Vagina (tissue), 2 donors: ENCODE results near the gene KLHL25.

Experiments
- POLR2A ChIP-seq, 2 donors: fragments of 450-650 bp; IDR thresholded peaks; one replicate each; pipeline ENCODE4 v1.6.1; 2017; ENCODE audit warnings: antibody characterized with exemption in 2 of 2, mild to moderate bottlenecking in 2 of 2, moderate library complexity in 2 of 2
- POLR2AphosphoS5 ChIP-seq, 2 donors: sonication (generic); formaldehyde crosslinking; IDR thresholded peaks; one replicate each; pipeline ENCODE4 v1.9.0; 2017; ENCODE audit warnings: antibody characterized with exemption in 2 of 2, mild to moderate bottlenecking in 2 of 2, low read depth in 1 of 2; ENCODE audit not compliant: insufficient read depth in 1 of 2
- TF ChIP-seq, protein P1 (sequence below), 3 experiments: fragments of 450-650 bp in 2 of 3; fragments of 200-600 bp in 1 of 3; sonication (generic) in 1 of 3; IDR thresholded peaks; one replicate each; pipeline ENCODE4 v1.5.1; 2017 to 2019; ENCODE audit warnings: antibody characterized with exemption in 3 of 3, mild to moderate bottlenecking in 2 of 3, moderate library complexity in 2 of 3

DNA sequence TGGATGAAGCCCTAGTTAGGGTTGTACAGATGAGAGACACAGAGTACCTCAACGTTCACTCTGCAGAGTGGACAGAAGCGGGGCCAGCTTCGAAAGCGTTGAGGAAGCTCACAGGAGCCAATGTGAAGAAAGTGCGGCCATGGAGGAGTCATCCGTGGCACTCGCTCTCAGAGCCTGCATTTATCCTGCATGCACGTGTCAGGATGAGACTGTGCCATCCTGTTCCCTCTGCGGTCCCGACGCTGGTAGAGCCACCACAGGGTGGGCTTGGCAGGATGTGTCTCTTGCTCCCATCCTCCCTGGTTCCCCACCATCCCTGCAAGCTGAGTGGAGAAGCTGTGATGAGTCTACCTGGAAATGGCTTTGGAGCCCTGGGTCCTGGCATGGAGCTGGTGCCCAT is 39.3 kb downstream of the KLHL25 start:
- TF ChIP-seq POLR2AphosphoS5 (IDR thresholded peaks at IDR 0.05; ENCODE audit: insufficient read depth in 1 of 2, low read depth in 1 of 2) (no peak), POLR2A (IDR thresholded peaks at IDR 0.05) (no peak)
- TF ChIP-seq, protein P1, sequence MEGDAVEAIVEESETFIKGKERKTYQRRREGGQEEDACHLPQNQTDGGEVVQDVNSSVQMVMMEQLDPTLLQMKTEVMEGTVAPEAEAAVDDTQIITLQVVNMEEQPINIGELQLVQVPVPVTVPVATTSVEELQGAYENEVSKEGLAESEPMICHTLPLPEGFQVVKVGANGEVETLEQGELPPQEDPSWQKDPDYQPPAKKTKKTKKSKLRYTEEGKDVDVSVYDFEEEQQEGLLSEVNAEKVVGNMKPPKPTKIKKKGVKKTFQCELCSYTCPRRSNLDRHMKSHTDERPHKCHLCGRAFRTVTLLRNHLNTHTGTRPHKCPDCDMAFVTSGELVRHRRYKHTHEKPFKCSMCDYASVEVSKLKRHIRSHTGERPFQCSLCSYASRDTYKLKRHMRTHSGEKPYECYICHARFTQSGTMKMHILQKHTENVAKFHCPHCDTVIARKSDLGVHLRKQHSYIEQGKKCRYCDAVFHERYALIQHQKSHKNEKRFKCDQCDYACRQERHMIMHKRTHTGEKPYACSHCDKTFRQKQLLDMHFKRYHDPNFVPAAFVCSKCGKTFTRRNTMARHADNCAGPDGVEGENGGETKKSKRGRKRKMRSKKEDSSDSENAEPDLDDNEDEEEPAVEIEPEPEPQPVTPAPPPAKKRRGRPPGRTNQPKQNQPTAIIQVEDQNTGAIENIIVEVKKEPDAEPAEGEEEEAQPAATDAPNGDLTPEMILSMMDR (IDR thresholded peaks at IDR 0.05) = no peak
